ENCODE results near the gene MRPS24.
"Not testable (repeated sequence)": the region's sequence is repeated elsewhere in the genome, so short reads cannot be mapped to it uniquely, and the experiment has no call there.

MRPS24 gene

GRCh38 chr7:43824963-43825362 is 44.4 kb downstream of the MRPS24 start:
- no peak overlapping the region for H3K4me2 ChIP-seq (ENCODE audit: insufficient read depth, low read length)
- H3K9ac ChIP-seq (ENCODE audit: low read depth, low read length) = no peak overlapping the region
- no peak for DNase-seq
- no peak overlapping the region for H3K27ac ChIP-seq (ENCODE audit: low read length)
- TF ChIP-seq, protein P1, sequence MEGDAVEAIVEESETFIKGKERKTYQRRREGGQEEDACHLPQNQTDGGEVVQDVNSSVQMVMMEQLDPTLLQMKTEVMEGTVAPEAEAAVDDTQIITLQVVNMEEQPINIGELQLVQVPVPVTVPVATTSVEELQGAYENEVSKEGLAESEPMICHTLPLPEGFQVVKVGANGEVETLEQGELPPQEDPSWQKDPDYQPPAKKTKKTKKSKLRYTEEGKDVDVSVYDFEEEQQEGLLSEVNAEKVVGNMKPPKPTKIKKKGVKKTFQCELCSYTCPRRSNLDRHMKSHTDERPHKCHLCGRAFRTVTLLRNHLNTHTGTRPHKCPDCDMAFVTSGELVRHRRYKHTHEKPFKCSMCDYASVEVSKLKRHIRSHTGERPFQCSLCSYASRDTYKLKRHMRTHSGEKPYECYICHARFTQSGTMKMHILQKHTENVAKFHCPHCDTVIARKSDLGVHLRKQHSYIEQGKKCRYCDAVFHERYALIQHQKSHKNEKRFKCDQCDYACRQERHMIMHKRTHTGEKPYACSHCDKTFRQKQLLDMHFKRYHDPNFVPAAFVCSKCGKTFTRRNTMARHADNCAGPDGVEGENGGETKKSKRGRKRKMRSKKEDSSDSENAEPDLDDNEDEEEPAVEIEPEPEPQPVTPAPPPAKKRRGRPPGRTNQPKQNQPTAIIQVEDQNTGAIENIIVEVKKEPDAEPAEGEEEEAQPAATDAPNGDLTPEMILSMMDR (IDR thresholded peaks at IDR 0.05; ENCODE audit: borderline replicate concordance, extremely low read depth, low read length, poor library complexity, severe bottlenecking) = no peak
- no peak for TF ChIP-seq EZH2 (IDR thresholded peaks at IDR 0.05; ENCODE audit: borderline replicate concordance, low read depth, low read length, severe bottlenecking)
- no peaks in the 10 kb centered on the region for H3K36me3 ChIP-seq (ENCODE audit: insufficient read depth, low read length)
- no peak overlapping the region for H3K4me3 ChIP-seq (ENCODE audit: low read depth in 1 of 2, low read length in 2 of 2)
- H3K27me3 ChIP-seq (ENCODE audit: insufficient read depth, low read length, poor library complexity) = no peaks in the 10 kb centered on the region
- H3K4me1 ChIP-seq (ENCODE audit: insufficient read depth, low read length) = no peaks in the 10 kb centered on the region
- no peaks in the 10 kb centered on the region for H3K9me3 ChIP-seq (ENCODE audit: insufficient read depth, low read length, severe bottlenecking)
- no peak overlapping the region for H2AFZ ChIP-seq (ENCODE audit: low read depth, low read length)
- no peaks in the 10 kb centered on the region for H3K79me2 ChIP-seq (ENCODE audit: insufficient read depth, low read length)
- no peaks in the 10 kb centered on the region for H4K20me1 ChIP-seq (ENCODE audit: insufficient read depth, low read length)
- ATAC-seq (ENCODE audit: insufficient read depth, low read depth) = no peak

GRCh38 chr7:43824513-43824912 is 44.8 kb downstream of the MRPS24 start:
- ATAC-seq (ENCODE audit: insufficient read depth, low read depth); H3K9ac ChIP-seq (ENCODE audit: low read depth, low read length); H3K79me2 ChIP-seq (ENCODE audit: insufficient read depth, low read length); H3K36me3 ChIP-seq (ENCODE audit: insufficient read depth, low read length); H2AFZ ChIP-seq (ENCODE audit: low read depth, low read length); H3K27me3 ChIP-seq (ENCODE audit: insufficient read depth, low read length, poor library complexity); H4K20me1 ChIP-seq (ENCODE audit: insufficient read depth, low read length); H3K9me3 ChIP-seq (ENCODE audit: insufficient read depth, low read length, severe bottlenecking); H3K4me3 ChIP-seq (ENCODE audit: low read depth in 1 of 2, low read length in 2 of 2); H3K4me2 ChIP-seq (ENCODE audit: insufficient read depth, low read length); H3K27ac ChIP-seq (ENCODE audit: low read length); DNase-seq; H3K4me1 ChIP-seq (ENCODE audit: insufficient read depth, low read length): not testable (repeated sequence)

DNA sequence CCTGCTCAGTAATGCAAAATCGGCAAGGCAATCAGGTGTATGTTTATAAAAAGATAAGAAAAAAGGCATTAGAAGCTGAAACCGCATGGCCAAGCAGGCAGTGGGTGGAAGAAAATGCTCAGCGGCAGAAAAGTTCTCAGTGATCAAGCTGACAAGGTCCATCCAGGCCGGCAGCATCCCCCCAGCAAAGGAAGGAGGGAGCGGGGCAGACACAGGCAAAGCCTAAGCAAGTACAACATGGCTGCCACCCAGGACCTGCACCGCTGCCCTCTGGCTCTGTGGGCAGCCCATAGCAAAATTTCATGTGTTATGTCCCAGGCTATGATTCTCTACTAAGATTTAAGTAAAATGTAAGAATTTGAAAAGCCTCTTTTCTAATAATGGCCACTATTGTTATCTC is 45.4 kb downstream of the MRPS24 start:
- Histone ChIP-seq H3K27me3 (ENCODE audit: insufficient read depth, low read length, poor library complexity) (no peaks in the 10 kb centered on the region), H2AFZ (ENCODE audit: low read depth, low read length) (no peak overlapping the region), H3K9me3 (ENCODE audit: insufficient read depth, low read length, severe bottlenecking) (no peaks in the 10 kb centered on the region), H4K20me1 (ENCODE audit: insufficient read depth, low read length) (no peaks in the 10 kb centered on the region), H3K4me2 (ENCODE audit: insufficient read depth, low read length) (no peak overlapping the region), H3K27ac (ENCODE audit: low read length) (no peak overlapping the region), H3K79me2 (ENCODE audit: insufficient read depth, low read length) (no peaks in the 10 kb centered on the region), H3K9ac (ENCODE audit: low read depth, low read length) (no peak overlapping the region), H3K36me3 (ENCODE audit: insufficient read depth, low read length) (no peaks in the 10 kb centered on the region), H3K4me1 (ENCODE audit: insufficient read depth, low read length) (no peaks in the 10 kb centered on the region), H3K4me3 (ENCODE audit: low read depth in 1 of 2, low read length in 2 of 2) (no peak overlapping the region)
- ATAC-seq (ENCODE audit: insufficient read depth, low read depth) = no peak
- TF ChIP-seq, protein P1 (IDR thresholded peaks at IDR 0.05; ENCODE audit: borderline replicate concordance, extremely low read depth, low read length, poor library complexity, severe bottlenecking) = no peak
- no peak for TF ChIP-seq EZH2 (IDR thresholded peaks at IDR 0.05; ENCODE audit: borderline replicate concordance, low read depth, low read length, severe bottlenecking)
- DNase-seq = no peak

GRCh38 chr7:43823425-43823824 is 45.9 kb downstream of the MRPS24 start:
- H3K9ac ChIP-seq (ENCODE audit: low read depth, low read length); H3K27ac ChIP-seq (ENCODE audit: low read length); H3K36me3 ChIP-seq (ENCODE audit: insufficient read depth, low read length); H3K4me3 ChIP-seq (ENCODE audit: low read depth in 1 of 2, low read length in 2 of 2); ATAC-seq (ENCODE audit: insufficient read depth, low read depth); H3K9me3 ChIP-seq (ENCODE audit: insufficient read depth, low read length, severe bottlenecking); H3K4me2 ChIP-seq (ENCODE audit: insufficient read depth, low read length); DNase-seq; H3K79me2 ChIP-seq (ENCODE audit: insufficient read depth, low read length); H4K20me1 ChIP-seq (ENCODE audit: insufficient read depth, low read length); H3K4me1 ChIP-seq (ENCODE audit: insufficient read depth, low read length); H3K27me3 ChIP-seq (ENCODE audit: insufficient read depth, low read length, poor library complexity); H2AFZ ChIP-seq (ENCODE audit: low read depth, low read length): not testable (repeated sequence)
